ENCODE data around the gene ZBED3.

ZBED3 gene

DNA sequence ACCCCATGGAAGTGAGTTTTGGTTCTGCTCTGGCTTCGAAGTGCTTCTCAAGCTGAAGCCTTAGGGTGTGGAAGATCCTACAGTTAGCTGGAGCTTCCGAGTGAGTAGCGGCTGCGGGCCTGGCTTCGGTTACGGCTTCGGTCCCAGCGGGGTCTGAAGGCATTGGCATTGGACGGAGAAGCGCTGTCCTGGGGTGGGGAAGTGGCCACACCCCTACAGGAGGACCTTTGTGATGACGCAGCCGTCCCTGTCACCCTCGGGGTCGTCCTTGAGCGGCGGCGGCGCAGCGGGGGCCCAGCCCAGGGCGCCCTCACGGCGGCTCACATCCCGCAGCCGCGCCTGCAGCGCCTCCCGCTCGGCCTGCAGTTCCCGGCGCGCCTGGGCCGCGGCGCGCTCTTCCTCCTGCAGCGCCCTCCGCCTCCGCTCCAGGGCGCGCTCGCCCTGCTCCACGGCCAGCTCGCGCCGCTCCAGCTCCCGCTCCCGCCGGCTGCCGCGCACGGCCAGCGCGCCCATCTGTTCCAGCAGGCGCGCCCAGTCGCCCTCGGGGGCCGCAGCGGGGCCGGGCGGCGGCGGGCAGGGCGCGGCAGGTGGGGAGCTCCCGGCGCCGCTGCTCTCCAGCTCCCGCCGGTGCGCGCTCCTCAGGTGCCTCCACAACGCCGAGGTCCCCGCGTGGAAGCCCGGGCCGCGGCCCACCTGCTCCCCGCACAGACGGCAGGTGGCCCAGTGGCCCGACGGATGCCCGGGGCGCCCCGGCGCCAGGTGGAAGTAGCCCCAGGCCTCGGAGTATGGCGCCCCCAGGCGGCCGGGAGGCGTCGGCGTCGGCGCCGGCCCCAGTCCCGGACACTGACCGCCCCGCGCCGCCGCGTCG lies 9.9 kb downstream of the ZBED3 start:
- DNase-seq: no peak

DNA sequence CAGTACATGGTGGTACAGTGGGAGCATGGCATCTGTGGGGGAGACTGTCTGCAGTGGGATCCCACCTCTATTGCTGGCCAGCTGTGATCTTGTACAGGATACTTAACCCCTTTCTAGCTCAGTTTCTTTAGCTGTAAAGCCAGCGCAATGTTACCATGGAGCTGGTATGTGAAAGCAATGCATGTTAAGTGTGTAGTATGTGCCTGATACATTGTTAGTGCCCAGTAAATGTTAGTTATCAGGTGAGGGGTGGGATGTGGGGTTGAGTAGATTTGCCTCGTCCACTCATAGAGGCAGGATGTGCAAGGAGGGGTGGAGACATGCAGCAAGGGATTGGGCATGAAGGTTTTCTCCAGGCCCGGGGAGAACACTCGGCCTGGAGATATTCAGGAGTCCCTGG lies 12.3 kb downstream of the ZBED3 start:
- no peak for DNase-seq

DNA sequence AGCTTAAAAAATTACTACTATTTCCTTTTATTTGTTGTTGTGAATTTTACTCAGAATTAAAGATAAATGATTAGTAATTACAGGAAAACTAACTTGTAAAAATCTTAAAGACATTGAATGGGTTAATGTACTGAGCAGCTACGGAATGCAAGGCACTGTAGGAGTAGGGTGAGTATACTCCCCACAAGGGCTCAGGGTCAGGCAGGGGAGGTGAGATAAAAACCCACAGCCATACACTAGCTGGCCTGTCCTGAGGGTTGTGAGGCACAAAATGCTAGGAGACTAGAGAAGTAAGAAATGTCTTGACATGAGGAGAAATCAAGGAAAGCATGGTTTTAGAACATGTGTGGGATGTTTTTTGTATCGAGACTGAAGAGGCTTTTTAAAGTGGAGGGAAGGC lies 13.4 kb downstream of the ZBED3 start:
- DNase-seq: no peak

DNA sequence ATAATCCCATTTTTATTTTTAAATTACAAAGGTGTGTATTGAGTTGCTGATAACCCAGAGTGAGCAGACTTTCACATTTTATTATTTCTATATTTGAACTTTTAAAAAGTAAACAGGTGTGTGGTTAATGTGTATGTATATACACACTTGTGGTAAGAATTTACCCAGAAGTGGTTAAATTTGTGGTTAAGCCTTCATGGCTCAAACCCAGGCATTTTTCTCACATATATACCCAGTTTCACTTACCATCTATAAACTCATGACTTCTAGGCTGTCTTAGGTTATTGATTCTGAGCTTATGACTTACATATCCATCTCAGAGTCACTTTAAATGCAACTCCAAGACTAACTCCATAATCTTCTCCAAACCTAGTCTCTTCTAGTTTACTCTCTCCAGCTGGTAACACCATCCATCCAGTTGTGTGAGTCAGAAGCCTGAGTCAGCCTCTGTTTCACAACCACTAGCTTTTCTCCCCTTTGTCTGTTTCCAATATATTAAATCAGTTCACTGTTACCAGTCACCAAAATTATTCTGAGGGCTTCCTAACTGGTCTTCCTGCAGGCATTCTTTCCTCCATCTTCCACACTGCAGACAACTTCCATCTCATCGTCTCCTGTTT lies 20.2 kb downstream of the ZBED3 start:
- DNase-seq: no peak

DNA sequence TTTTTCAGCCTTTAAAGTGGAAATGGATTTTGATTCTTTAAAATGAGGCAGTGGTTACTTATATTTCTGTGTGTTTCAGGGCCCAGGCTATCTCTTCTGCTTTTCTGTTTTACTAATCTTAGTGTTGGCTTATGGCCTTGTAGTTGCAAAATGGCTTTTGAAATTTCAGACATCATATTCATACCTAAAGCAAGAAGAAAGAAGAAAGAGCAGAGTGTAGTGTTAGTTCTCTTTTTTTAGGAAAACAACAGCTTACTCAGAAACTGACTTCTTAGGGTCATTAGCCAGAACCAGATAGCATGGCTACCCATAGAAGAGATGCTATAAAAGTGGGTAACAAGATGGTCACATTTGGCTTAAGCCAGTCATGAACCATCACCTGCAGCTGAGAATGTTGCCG lies 20.9 kb downstream of the ZBED3 start:
- DNase-seq: no peak

DNA sequence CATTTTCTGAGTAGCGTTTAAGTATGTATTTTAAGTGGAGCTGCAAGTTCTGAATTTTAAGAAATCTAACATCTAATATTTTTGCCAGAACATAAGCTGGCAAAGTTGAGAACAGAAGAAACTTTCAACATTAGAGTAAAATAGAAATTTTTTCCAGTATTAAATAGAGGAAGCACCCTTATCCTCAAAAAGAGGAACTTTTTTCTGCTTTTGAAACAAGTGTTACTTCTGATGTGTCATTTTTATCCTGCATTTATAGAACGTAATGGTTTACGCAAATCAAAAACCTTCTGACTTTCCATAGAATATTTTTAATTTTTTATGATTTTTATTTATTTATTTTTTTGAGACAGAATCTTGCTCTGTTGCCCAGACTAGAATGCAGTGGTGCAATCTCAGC lies 21.8 kb downstream of the ZBED3 start:
- no peak for DNase-seq

DNA sequence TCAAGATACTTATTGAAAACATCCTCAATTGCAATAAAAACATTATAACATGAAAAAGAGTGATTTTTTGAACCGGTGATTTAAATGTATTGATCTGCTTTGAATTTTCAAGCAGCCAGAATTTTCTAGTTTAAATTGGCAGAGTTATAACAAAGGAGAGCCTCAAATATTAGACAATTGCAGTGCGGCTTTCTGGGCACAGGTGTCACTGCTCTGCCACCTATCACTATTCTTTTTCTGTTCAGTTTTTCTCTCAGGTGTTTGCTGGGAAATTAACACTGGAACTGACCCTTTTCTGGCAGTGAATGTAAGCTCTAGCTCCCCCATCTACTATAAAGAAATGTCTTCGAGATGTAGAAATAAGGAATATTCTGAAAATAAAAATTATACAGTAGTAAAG lies 23.0 kb downstream of the ZBED3 start:
- no peak for DNase-seq

DNA sequence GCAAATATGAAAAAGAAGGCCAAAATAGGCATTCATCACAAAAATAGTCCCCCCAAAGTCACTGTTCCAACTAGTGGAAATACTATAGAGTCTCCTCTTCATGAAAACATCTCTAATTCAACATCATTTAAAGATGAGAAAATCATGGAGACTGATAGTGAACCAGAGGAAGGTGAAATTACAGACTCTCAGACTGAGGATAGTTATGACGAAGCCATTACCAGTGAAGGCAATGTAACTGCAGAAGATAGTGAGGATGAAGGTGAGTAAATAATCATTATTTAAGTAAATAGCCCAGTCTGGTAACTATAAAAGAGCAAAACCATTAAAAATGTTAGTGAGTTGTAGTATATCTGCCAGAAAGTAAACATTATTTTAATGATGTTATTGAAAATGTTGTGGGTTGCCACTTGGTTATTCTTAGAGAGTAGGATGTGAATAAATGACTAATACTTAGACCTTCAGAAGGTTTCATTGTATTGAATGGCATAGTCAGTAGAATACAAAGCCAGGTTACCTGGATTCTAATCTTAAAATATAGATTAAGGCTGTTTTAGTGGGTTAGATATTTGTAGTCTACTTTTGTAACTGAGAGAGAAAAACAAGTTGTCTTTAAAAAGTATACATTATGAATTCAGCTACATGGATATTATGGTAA lies 40.5 kb downstream of the ZBED3 start:
- DNase-seq: no peak

DNA sequence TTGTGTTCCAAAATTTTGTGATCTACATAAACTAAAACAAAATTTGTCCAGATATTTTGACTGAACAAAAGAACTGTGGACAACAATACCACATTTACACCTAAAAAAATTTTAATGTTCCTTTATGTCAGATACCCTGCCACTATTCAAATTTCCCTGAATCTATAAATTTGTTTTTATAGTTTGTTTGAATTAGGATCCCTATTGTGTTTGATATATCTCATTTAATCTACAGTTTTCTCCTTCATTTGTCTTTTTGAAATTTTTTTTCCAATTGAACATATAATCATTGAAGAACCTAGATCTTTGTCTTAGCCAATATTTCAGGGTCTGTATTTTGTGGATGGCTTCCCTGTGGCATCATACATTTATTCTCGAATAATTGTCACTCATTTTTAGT lies 51.1 kb downstream of the ZBED3 start:
- DNase-seq: no peak

DNA sequence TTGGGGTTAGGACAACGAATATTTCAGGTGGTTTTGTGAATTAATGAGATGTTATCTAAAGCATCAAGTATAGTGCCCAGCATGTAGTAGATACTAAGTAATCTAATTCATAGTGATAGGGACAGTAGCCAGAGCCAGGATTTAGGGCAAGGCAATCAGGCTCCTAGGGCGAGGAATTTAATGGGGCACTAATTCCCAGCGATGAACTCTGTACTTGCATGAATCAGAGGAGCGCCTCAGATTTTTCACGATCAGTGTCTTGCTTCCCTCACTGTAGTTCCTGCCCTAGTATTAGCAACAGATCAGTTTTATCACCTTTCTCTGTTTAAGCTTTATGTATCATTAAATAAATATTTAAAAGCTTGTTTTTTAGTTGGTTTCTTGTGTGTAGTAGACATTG lies 53.7 kb downstream of the ZBED3 start:
- no peak for DNase-seq

DNA sequence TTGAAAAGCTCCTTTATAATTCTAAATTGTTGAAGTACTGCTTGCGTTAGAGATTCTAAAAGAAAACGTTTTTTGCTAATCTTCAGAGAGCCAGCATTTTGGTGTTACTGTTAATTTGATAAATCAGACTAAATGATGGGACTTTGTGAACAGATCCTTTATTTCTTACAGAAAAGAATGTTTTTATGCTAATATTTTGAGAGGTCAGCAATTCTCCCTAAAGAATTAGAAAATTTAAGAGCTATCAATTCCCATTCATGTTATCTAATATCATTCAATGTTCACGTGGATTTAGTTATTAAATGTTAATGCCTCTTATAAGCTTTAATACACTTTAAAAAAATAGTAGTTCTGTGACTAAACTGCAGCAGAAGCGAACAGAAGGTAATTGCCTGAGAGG lies 54.5 kb downstream of the ZBED3 start:
- DNase-seq: no peak

DNA sequence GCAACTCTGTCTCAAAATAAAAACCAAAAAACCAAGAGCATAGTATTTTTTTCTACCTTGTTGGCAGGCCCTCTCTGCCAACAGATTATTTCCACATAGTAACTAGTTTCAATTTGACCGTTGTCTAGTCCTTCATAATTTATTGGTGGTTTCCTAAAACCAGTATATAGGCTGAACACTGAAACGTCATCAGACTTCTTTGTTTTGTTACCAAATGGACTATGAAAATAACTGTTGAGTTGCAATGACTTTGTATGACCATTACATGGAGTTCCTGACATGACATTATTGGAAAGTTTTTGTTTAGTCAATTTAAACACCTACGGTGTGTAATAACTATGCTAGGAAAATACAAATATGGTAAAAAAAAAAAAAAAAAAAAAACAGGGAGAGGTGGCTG lies 55.2 kb downstream of the ZBED3 start:
- no peak for DNase-seq

DNA sequence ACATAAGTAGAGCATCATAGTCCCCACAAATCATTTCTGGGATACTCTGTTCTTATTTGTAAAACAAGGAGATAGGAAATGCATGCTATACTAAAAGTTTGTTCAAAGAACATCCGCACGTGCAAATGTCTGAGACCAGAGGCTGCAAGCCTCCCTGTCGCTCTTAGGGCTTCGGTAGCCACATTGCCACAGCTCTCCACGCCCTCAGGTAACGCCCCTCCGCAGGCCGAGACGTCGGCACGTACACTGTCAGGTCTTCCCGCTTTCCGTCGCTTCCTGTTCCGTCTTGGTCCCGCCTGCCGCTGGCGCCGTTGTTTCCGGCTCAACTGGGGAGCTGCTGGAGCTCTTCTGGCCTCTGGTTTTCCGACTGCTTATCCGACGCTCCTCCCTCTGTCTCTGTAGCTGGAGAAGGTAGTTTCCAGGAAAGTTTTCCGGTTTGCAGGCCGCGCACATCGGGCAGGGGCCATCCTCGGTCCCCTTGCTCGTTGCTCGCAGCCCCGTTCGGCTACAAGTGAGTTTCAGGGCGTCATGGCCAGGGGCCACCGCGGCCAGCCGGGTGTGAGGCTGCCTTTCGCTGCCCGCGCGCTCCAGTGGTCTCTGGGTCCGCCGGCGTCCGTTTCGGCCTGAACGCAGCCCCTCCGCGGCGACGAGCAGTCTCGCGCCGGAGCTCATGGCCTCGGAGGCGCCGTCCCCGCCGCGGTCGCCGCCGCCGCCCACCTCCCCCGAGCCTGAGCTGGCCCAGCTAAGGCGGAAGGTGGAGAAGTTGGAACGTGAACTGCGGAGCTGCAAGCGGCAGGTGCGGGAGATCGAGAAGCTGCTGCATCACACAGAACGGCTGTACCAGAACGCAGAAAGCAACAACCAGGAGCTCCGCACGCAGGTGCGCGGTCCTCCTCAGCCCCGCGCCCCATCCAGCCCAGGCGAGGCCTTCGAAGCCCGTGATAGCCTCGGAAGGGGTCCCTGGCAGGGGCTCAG lies 56.7 kb downstream of the ZBED3 start, which contains the start of gene AGGF1:
TSS of gene AGGF1 (plus strand) at position 308 of the 975 bp plus-strand sequence. CDS start at position 671, 363 bp downstream.
- DNase-seq: peak; percentile 41

DNA sequence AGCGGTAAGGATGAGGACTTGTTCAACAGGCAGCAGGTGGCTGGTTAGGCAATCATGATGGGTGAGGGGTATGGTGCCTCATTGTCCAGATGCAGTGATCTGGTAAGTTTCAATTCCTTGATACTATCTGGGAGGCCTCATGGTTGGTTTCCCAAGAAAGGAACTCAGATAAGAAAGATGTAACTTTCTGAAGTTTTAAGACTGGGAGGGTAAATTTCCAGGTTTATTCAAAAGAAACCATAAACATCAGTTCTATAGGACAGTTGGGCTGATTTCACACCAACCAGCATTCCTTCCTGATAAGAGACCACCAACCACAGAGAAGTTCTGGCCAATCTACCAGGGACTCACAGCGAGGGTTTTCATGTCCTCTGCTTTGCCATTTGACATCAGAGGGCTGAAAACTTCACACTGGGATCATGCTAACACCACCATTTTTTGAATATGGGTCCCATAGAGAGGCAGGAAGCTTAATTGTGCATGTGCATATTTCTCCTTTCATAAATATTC lies 57.7 kb downstream of the ZBED3 start:
- DNase-seq: no peak

DNA sequence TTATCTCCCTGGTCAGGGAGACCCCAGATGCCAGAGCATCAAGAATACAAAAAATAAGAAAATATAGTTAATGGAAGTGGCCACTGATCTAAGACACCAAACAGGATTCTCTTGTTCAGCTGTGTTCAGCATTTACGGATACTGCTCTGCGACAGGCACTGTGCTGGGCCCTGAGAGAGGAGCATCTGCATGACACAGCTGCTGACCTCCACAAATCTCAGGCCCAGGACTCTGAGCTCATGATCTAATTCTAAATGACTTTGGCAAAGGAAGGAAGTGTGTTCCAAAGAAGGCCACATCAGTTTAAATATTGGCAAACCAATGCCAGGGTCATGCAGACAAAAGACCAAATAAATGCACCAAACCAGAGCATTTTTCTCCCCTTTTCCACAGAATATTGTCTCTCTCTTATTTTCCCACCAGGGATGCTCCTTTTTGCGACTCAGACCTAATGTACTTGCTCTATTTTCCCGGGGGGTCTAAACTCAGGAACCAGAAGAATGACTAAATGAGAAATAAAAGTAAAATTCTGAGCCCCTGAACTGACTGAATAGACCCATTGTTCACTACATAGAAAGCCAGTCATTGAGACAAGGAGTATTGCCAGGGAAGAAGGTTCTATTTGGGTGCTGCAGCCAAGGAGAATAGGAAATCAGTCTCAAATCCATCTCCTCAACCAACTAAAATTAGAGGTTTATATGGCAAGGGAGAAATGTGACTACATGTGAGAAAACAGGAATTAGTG lies 58.3 kb downstream of the ZBED3 start:
- no peak for DNase-seq

DNA sequence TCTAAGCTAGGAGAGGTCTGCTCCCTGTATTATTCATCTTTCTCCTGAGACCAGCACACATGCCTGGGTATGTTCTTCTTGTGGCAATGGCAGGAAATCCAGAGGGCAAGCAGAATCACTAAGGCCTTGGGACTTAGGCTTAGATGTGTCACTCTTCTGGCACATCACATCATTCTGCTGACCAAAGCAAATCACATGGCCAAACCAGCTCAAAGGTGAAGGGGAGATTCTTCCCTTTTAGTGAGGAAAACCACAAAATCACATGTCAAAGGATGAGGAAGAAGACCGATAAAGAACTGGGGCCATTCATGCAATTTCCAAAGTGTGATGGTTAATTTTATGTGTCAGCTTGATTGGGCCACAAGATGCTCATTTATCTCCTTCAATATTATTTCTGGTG lies 62.6 kb downstream of the ZBED3 start:
- no peak for DNase-seq

DNA sequence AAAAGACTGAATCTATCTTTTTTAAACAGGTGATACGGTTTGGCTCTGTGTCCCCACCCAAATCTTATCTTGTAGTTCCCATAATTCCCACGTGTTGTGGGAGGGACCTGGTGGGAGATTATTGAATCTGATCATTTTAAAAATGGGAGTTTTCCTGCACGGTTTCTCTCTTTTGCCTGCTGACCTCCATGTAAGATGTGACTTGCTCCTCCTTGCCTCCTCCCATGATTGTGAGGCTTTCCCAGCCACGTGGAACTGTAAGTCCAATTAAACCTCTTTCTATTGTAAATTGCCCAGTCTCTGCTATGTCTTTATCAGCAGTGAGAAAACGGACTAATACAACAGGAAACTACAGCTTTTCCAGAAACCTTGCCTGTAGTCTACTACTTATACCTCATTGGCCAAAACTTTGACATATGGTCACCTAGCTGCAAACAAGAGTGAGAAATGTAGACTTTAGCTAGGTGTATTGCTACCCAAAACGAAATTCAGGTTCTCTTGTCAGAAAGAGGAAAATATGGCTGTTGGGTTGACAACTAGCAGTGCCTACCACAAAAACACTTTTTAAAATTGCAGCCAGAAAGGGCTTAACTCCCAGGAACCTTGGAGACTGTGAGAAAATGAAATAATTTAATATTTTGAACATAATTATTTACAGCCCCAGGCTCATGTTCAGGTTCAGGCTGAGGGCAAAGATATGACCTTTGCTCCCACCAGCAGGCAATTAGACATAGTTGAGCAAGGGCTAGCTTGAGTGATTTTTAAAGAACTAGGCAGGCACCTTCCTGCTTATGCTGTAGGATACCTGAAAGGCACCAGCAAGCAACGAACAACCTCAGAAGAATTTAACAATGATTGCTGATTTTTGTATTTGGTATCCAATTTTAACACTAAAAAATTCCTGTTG lies 64.3 kb downstream of the ZBED3 start:
- DNase-seq: no peak

All from NCI-H1436 treated with DMSO at 0.1 percent for 48 hours (cell line).